Measurements from ENCODE around the gene SETBP1.

Gene SETBP1

GRCh38 chr18:44979748-44980147 lies 299.1 kb downstream of the SETBP1 start:
- TF ChIP-seq CREB5 (CRISPR knock-in tag; IDR thresholded peaks at IDR 0.05; ENCODE audit: low read depth) (no peak), TSHZ2 (CRISPR knock-in tag; IDR thresholded peaks at IDR 0.05) (no peak), ISL1 (CRISPR knock-in tag; IDR thresholded peaks at IDR 0.05) (no peak), ESRRG (CRISPR knock-in tag; IDR thresholded peaks at IDR 0.05) (no peak), PATZ1 (CRISPR knock-in tag; IDR thresholded peaks at IDR 0.05; ENCODE audit: borderline replicate concordance) (no peak), ZFP3 (CRISPR knock-in tag; IDR thresholded peaks at IDR 0.05) (no peak), TOX (CRISPR knock-in tag; IDR thresholded peaks at IDR 0.05; ENCODE audit: borderline replicate concordance) (no peak), ZFP30 (CRISPR knock-in tag; IDR thresholded peaks at IDR 0.05) (no peak), POU6F1 (CRISPR knock-in tag; IDR thresholded peaks at IDR 0.05; ENCODE audit: borderline replicate concordance, low read depth) (no peak), CSRNP3 (CRISPR knock-in tag; IDR thresholded peaks at IDR 0.05) (no peak), GLIS3 (CRISPR knock-in tag; IDR thresholded peaks at IDR 0.05) (no peak), BACH2 (CRISPR knock-in tag; IDR thresholded peaks at IDR 0.05; ENCODE audit: borderline replicate concordance) (no peak), RARB (CRISPR knock-in tag; IDR thresholded peaks at IDR 0.05) (no peak), ZNF8 (CRISPR knock-in tag; IDR thresholded peaks at IDR 0.05) (no peak), ZNF565 (CRISPR knock-in tag; conservative IDR thresholded peaks at IDR 0.05; ENCODE audit: low read depth) (no peak), ZC3H10 (CRISPR knock-in tag; IDR thresholded peaks at IDR 0.05) (no peak), CSDC2 (CRISPR knock-in tag; IDR thresholded peaks at IDR 0.05) (no peak), TCF4 (CRISPR knock-in tag; IDR thresholded peaks at IDR 0.05; ENCODE audit: borderline replicate concordance) (no peak), SNAI2 (CRISPR knock-in tag; IDR thresholded peaks at IDR 0.05) (no peak), ZNF70 (CRISPR knock-in tag; IDR thresholded peaks at IDR 0.05) (no peak)
- no peak for ATAC-seq

GRCh38 chr18:44981121-44981520 lies 300.4 kb downstream of the SETBP1 start:
- ATAC-seq: no peak
- TF ChIP-seq PPARA (CRISPR knock-in tag; IDR thresholded peaks at IDR 0.05; ENCODE audit: borderline replicate concordance) (no peak), PATZ1 (CRISPR knock-in tag; IDR thresholded peaks at IDR 0.05; ENCODE audit: borderline replicate concordance) (no peak), TCF4 (CRISPR knock-in tag; IDR thresholded peaks at IDR 0.05; ENCODE audit: borderline replicate concordance) (no peak), ZFP3 (CRISPR knock-in tag; IDR thresholded peaks at IDR 0.05) (no peak), RARB (CRISPR knock-in tag; IDR thresholded peaks at IDR 0.05) (no peak), TSHZ2 (CRISPR knock-in tag; IDR thresholded peaks at IDR 0.05) (no peak), POU6F1 (CRISPR knock-in tag; IDR thresholded peaks at IDR 0.05; ENCODE audit: borderline replicate concordance, low read depth) (no peak), GLIS3 (CRISPR knock-in tag; IDR thresholded peaks at IDR 0.05) (no peak), TOX (CRISPR knock-in tag; IDR thresholded peaks at IDR 0.05; ENCODE audit: borderline replicate concordance) (no peak), ARNTL (CRISPR knock-in tag; IDR thresholded peaks at IDR 0.05; ENCODE audit: borderline replicate concordance, low read depth) (no peak), ZC3H10 (CRISPR knock-in tag; IDR thresholded peaks at IDR 0.05) (no peak), ZFP30 (CRISPR knock-in tag; IDR thresholded peaks at IDR 0.05) (no peak), ESRRG (CRISPR knock-in tag; IDR thresholded peaks at IDR 0.05) (no peak), SNAI2 (CRISPR knock-in tag; IDR thresholded peaks at IDR 0.05) (no peak), ZNF70 (CRISPR knock-in tag; IDR thresholded peaks at IDR 0.05) (no peak)

Data from SK-N-SH treated with all-trans-retinoic acid at 6 μM for 48 hours (cell line).